Activated T-helper 2 cell treated with anti-CD3 and anti-CD28 coated beads, Interferon-gamma antibody, Interleukin-2, Interleukin-4, amounts not matched to agents 10 μg/mL and 5 μg/mL and 100 μg/mL, durations not matched to agents 14 hours and 24 hours and 36 hours (primary cell): ENCODE results near the gene CLHC1. TPM values are rescaled to one million over a fixed set of nuclear protein-coding genes. Genes with fewer than 3 reads are reported as not detected.

Experiments used
- DNase-seq: peaks from one replicate; pipeline ENCODE4 v3.0.0; 2021; ENCODE audit warnings: low spot score
- H3K27ac Mint-ChIP-seq: one replicate; pipeline ENCODE4 v1.8.0; 2021; ENCODE audit warnings: mixed read lengths
- H3K27me3 Mint-ChIP-seq: one replicate; pipeline ENCODE4 v1.8.0; 2021; ENCODE audit warnings: low read depth, mixed read lengths
- H3K36me3 Mint-ChIP-seq: one replicate; pipeline ENCODE4 v1.8.0; 2021; ENCODE audit warnings: low read depth, mixed read lengths
- H3K4me1 Mint-ChIP-seq: one replicate; pipeline ENCODE4 v1.8.0; 2021; ENCODE audit warnings: low read depth, mixed read lengths
- H3K4me3 Mint-ChIP-seq: one replicate; pipeline ENCODE4 v1.8.0; 2021; ENCODE audit warnings: low read depth, mild to moderate bottlenecking, moderate library complexity, mixed read lengths
- H3K9me3 Mint-ChIP-seq: one replicate; pipeline ENCODE4 v1.8.0; 2021; ENCODE audit warnings: mixed read lengths
- intact Hi-C: fragments of 100-400 bp; cut with micrococcal nuclease; formaldehyde crosslinking; loops from one replicate; pipeline ENCODE4 v1.15.1; 2023
- total RNA-seq: library from RNA; stranded (reverse); gene quantifications from 2 replicates; pipeline ENCODE4 v1.2.3, GENCODE V29; 2022

Gene CLHC1
- total RNA-seq, 1 donor from 2014 or later, result 12.0 TPM

- Mint-ChIP-seq H3K4me3 (no peak overlapping the region), H3K36me3 (no peaks in the 10 kb centered on the region), H3K9me3 (no peaks in the 10 kb centered on the region), H3K27ac (no peak overlapping the region), H3K4me1 (peaks cover 10% of the 10 kb centered on the region), H3K27me3 (no peaks in the 10 kb centered on the region)
- intact Hi-C loops, result no loop called here
- DNase-seq, result no peak
Measured at GRCh38 chr2:55161295-55162210, 70.5 kb downstream of the CLHC1 start.

GRCh38 chr2:55160422-55160821, 71.7 kb downstream of the CLHC1 start:
- intact Hi-C loops, result no loop called here
- H3K4me1 Mint-ChIP-seq, result peaks cover 10% of the 10 kb centered on the region
- no peak overlapping the region for H3K27ac Mint-ChIP-seq
- H3K27me3 Mint-ChIP-seq, result no peaks in the 10 kb centered on the region
- H3K9me3 Mint-ChIP-seq, result no peaks in the 10 kb centered on the region
- DNase-seq, result no peak
- H3K36me3 Mint-ChIP-seq, result no peaks in the 10 kb centered on the region
- no peak overlapping the region for H3K4me3 Mint-ChIP-seq

- H3K27me3 Mint-ChIP-seq, result no peaks in the 10 kb centered on the region
- intact Hi-C loops, result no loop called here
- H3K4me1 Mint-ChIP-seq, result peaks cover 10% of the 10 kb centered on the region
Measured at GRCh38 chr2:55159752-55160151, 72.3 kb downstream of the CLHC1 start.

GRCh38 chr2:55159037-55159651, 72.9 kb downstream of the CLHC1 start:
- no peaks in the 10 kb centered on the region for H3K27me3 Mint-ChIP-seq
- intact Hi-C loops, result no loop called here
- no peak for DNase-seq
- H3K9me3 Mint-ChIP-seq, result no peaks in the 10 kb centered on the region
- no peaks in the 10 kb centered on the region for H3K36me3 Mint-ChIP-seq
- H3K4me3 Mint-ChIP-seq, result no peak overlapping the region
- peaks cover 10% of the 10 kb centered on the region for H3K4me1 Mint-ChIP-seq
- H3K27ac Mint-ChIP-seq, result no peak overlapping the region

More at GRCh38 chr2:55159752-55160151, 72.3 kb downstream of the CLHC1 start:
- H3K27ac Mint-ChIP-seq, result no peak overlapping the region
- H3K9me3 Mint-ChIP-seq, result no peaks in the 10 kb centered on the region
- no peaks in the 10 kb centered on the region for H3K36me3 Mint-ChIP-seq
- no peak for DNase-seq
- H3K4me3 Mint-ChIP-seq, result no peak overlapping the region

GRCh38 chr2:55158111-55158814, 73.8 kb downstream of the CLHC1 start:
- intact Hi-C loops, result no loop called here
- Mint-ChIP-seq H3K36me3 (no peaks in the 10 kb centered on the region), H3K27ac (no peak overlapping the region)

GRCh38 chr2:55157474-55157884, 74.6 kb downstream of the CLHC1 start:
- Mint-ChIP-seq H3K4me1 (peaks cover 10% of the 10 kb centered on the region), H3K27me3 (no peaks in the 10 kb centered on the region), H3K4me3 (no peak overlapping the region), H3K9me3 (no peaks in the 10 kb centered on the region), H3K36me3 (no peaks in the 10 kb centered on the region), H3K27ac (no peak overlapping the region)
- DNase-seq, result no peak
- intact Hi-C loops, result no loop called here

More at GRCh38 chr2:55158111-55158814, 73.8 kb downstream of the CLHC1 start:
- no peak for DNase-seq
- Mint-ChIP-seq H3K27me3 (no peaks in the 10 kb centered on the region), H3K9me3 (no peaks in the 10 kb centered on the region), H3K4me3 (no peak overlapping the region), H3K4me1 (peaks cover 10% of the 10 kb centered on the region)

- H3K4me3 Mint-ChIP-seq, result no peak overlapping the region
- H3K36me3 Mint-ChIP-seq, result no peaks in the 10 kb centered on the region
- peaks cover 10% of the 10 kb centered on the region for H3K4me1 Mint-ChIP-seq
- H3K27ac Mint-ChIP-seq, result no peak overlapping the region
- no peaks in the 10 kb centered on the region for H3K9me3 Mint-ChIP-seq
- no peak for DNase-seq
- intact Hi-C loops, result no loop called here
- H3K27me3 Mint-ChIP-seq, result no peaks in the 10 kb centered on the region
Measured at GRCh38 chr2:55156984-55157383, 75.1 kb downstream of the CLHC1 start.

GRCh38 chr2:55156326-55156725, 75.8 kb downstream of the CLHC1 start:
- Mint-ChIP-seq H3K4me1 (peaks cover 10% of the 10 kb centered on the region), H3K27me3 (no peaks in the 10 kb centered on the region), H3K4me3 (no peak overlapping the region), H3K9me3 (no peaks in the 10 kb centered on the region), H3K36me3 (no peaks in the 10 kb centered on the region), H3K27ac (no peak overlapping the region)
- no peak for DNase-seq
- intact Hi-C loops, result no loop called here

GRCh38 chr2:55155764-55156281, 76.3 kb downstream of the CLHC1 start:
- Mint-ChIP-seq H3K27me3 (no peaks in the 10 kb centered on the region), H3K27ac (no peak overlapping the region), H3K4me1 (peaks cover 10% of the 10 kb centered on the region), H3K4me3 (no peak overlapping the region), H3K9me3 (no peaks in the 10 kb centered on the region), H3K36me3 (no peaks in the 10 kb centered on the region)
- intact Hi-C loops, result no loop called here
- DNase-seq, result no peak

GRCh38 chr2:55155206-55155605, 76.9 kb downstream of the CLHC1 start:
- H3K4me1 Mint-ChIP-seq, result peaks cover 10% of the 10 kb centered on the region
- no peaks in the 10 kb centered on the region for H3K27me3 Mint-ChIP-seq
- intact Hi-C loops, result no loop called here
- H3K9me3 Mint-ChIP-seq, result no peaks in the 10 kb centered on the region
- no peak for DNase-seq
- H3K36me3 Mint-ChIP-seq, result no peaks in the 10 kb centered on the region
- H3K27ac Mint-ChIP-seq, result no peak overlapping the region
- H3K4me3 Mint-ChIP-seq, result no peak overlapping the region

GRCh38 chr2:55154525-55155030, 77.5 kb downstream of the CLHC1 start:
- no peak for DNase-seq
- no peaks in the 10 kb centered on the region for H3K36me3 Mint-ChIP-seq
- no peaks in the 10 kb centered on the region for H3K9me3 Mint-ChIP-seq
- H3K4me1 Mint-ChIP-seq, result peaks cover 10% of the 10 kb centered on the region
- no peak overlapping the region for H3K4me3 Mint-ChIP-seq
- intact Hi-C loops, result no loop called here
- H3K27ac Mint-ChIP-seq, result no peak overlapping the region
- H3K27me3 Mint-ChIP-seq, result no peaks in the 10 kb centered on the region

GRCh38 chr2:55153584-55154299, 78.4 kb downstream of the CLHC1 start:
- Mint-ChIP-seq H3K4me1 (peaks cover 10% of the 10 kb centered on the region), H3K4me3 (no peak overlapping the region), H3K9me3 (no peaks in the 10 kb centered on the region), H3K27ac (no peak overlapping the region), H3K36me3 (no peaks in the 10 kb centered on the region), H3K27me3 (no peaks in the 10 kb centered on the region)
- no peak for DNase-seq
- intact Hi-C loops, result no loop called here
